ENCODE measurements around the gene MEGF8. TPM values are rescaled to one million over a fixed set of nuclear protein-coding genes. Genes with fewer than 3 reads are reported as not detected.

MEGF8 gene
- total and polyA plus RNA-seq, 5 experiments from 2014 or later = 0.23 to 10.2 (median 0.57) TPM

- Mint-ChIP-seq H3K27ac (no peak overlapping the region), H3K36me3 (peaks cover under 1 to 6% (median 1%) of the 10 kb centered on the region in 3 donors), H3K4me1 (peaks cover 0 to 18% (median under 1%) of the 10 kb centered on the region in 4 donors), H3K9me3 (no peaks in the 10 kb centered on the region), H3K4me3 (no peak overlapping the region), H3K27me3 (no peaks in the 10 kb centered on the region)
- DNase-seq = no peak
- POLR2A ChIA-PET = no interaction called here
- no peak for ATAC-seq
Observed at GRCh38 chr19:42368765-42369164, 43.3 kb downstream of the MEGF8 start.

- Mint-ChIP-seq H3K27ac (no peak overlapping the region), H3K36me3 (no peaks in the 10 kb centered on the region), H3K4me1 (peaks cover 0 to 10% (median 0%) of the 10 kb centered on the region in 4 donors), H3K9me3 (no peaks in the 10 kb centered on the region), H3K4me3 (peak overlapping the region in 1 of 10 donors; percentile 20), H3K27me3 (no peaks in the 10 kb centered on the region)
- no peak for ATAC-seq
- DNase-seq = no peak
- POLR2A ChIA-PET = no interaction called here
Observed at GRCh38 chr19:42369433-42370067, 44.1 kb downstream of the MEGF8 start.

GRCh38 chr19:42370068-42370520, 44.7 kb downstream of the MEGF8 start:
- no peaks in the 10 kb centered on the region for H3K36me3 Mint-ChIP-seq
- ATAC-seq = no peak
- peaks cover 0 to 5% (median 0%) of the 10 kb centered on the region in 4 donors for H3K4me1 Mint-ChIP-seq
- H3K4me3 Mint-ChIP-seq = no peak overlapping the region
- H3K27ac Mint-ChIP-seq = no peak overlapping the region
- H3K27me3 Mint-ChIP-seq = no peaks in the 10 kb centered on the region
- H3K9me3 Mint-ChIP-seq = no peaks in the 10 kb centered on the region
- no peak for DNase-seq
- POLR2A ChIA-PET = no interaction called here

- no peaks in the 10 kb centered on the region for H3K9me3 Mint-ChIP-seq
- H3K36me3 Mint-ChIP-seq = no peaks in the 10 kb centered on the region
- ATAC-seq (no peak), DNase-seq (no peak)
- H3K4me3 Mint-ChIP-seq = no peak overlapping the region
- POLR2A ChIA-PET = interaction anchor here (0.5 kb wide), 1 partner anchor 992 kb away, joined by 6 read pairs; no protein-coding TSS in a partner anchor
- H3K4me1 Mint-ChIP-seq = peaks cover 0 to 2% (median 0%) of the 10 kb centered on the region in 4 donors
- no peaks in the 10 kb centered on the region for H3K27me3 Mint-ChIP-seq
- H3K27ac Mint-ChIP-seq = no peak overlapping the region
Observed at GRCh38 chr19:42370626-42371175, 45.3 kb downstream of the MEGF8 start.

DNA sequence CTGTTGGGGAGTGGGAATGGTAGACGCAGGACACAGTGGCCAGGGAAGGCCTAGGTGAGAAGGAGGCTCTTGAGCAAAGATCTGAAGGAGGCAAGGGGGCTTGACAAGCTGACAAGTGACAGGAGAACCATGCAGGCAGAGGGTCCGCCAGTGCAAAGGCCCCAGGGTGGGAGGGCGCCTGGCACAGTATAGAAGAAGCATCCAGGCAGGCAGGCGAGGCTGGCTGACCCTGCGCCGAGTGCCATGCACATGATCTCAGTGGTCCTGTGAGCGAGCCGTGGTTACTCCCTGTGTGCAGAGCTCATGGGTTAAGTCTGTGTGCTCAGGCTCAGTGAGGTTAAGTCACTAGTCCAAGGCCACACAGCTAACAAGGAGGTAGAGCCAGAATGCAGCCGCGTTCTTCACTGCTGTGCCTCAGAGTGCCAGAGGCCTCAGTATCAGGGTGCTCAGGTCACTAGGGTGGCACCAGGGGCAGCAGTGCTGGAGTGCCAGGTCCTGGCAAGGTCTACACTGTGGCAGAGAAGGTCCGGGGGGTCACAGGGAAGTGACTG, 49.5 kb downstream of the MEGF8 start:
- Mint-ChIP-seq H3K4me1 (peaks cover 0 to 4% (median 1%) of the 10 kb centered on the region in 4 donors), H3K27me3 (peaks cover 0 to 2% (median 0%) of the 10 kb centered on the region in 5 donors), H3K27ac (no peak overlapping the region), H3K36me3 (no peaks in the 10 kb centered on the region), H3K9me3 (no peaks in the 10 kb centered on the region), H3K4me3 (no peak overlapping the region)
- no peak for ATAC-seq
- no peak for DNase-seq
- POLR2A ChIA-PET = no interaction called here

GRCh38 chr19:42375415-42376176, 50.2 kb downstream of the MEGF8 start:
- ATAC-seq = no peak
- DNase-seq = no peak
- Mint-ChIP-seq H3K4me1 (peaks cover 0 to 4% (median 1%) of the 10 kb centered on the region in 4 donors), H3K4me3 (no peak overlapping the region), H3K36me3 (no peaks in the 10 kb centered on the region), H3K27me3 (peaks cover 0 to 3% (median 1%) of the 10 kb centered on the region in 5 donors), H3K9me3 (no peaks in the 10 kb centered on the region), H3K27ac (no peak overlapping the region)
- POLR2A ChIA-PET = no interaction called here

DNA sequence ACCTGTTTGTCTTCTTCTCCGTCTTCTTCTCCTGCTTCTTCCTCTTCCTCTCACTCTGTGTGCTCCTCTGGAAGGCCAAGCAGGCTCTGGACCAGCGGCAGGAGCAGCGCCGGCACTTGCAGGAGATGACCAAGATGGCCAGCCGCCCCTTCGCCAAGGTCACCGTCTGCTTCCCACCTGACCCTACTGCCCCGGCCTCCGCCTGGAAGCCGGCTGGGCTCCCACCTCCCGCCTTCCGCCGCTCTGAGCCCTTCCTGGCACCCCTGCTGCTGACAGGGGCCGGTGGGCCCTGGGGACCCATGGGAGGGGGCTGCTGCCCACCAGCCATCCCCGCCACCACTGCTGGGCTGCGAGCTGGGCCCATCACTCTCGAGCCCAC, 50.7 kb downstream of the MEGF8 start:
- peaks cover 0 to 4% (median 1%) of the 10 kb centered on the region in 4 donors for H3K4me1 Mint-ChIP-seq
- H3K36me3 Mint-ChIP-seq = no peaks in the 10 kb centered on the region
- DNase-seq (no peak), ATAC-seq (no peak)
- no peak overlapping the region for H3K27ac Mint-ChIP-seq
- H3K27me3 Mint-ChIP-seq = peaks cover 0 to 8% (median 2%) of the 10 kb centered on the region in 5 donors
- POLR2A ChIA-PET = no interaction called here
- H3K9me3 Mint-ChIP-seq = no peaks in the 10 kb centered on the region
- H3K4me3 Mint-ChIP-seq = no peak overlapping the region

DNA sequence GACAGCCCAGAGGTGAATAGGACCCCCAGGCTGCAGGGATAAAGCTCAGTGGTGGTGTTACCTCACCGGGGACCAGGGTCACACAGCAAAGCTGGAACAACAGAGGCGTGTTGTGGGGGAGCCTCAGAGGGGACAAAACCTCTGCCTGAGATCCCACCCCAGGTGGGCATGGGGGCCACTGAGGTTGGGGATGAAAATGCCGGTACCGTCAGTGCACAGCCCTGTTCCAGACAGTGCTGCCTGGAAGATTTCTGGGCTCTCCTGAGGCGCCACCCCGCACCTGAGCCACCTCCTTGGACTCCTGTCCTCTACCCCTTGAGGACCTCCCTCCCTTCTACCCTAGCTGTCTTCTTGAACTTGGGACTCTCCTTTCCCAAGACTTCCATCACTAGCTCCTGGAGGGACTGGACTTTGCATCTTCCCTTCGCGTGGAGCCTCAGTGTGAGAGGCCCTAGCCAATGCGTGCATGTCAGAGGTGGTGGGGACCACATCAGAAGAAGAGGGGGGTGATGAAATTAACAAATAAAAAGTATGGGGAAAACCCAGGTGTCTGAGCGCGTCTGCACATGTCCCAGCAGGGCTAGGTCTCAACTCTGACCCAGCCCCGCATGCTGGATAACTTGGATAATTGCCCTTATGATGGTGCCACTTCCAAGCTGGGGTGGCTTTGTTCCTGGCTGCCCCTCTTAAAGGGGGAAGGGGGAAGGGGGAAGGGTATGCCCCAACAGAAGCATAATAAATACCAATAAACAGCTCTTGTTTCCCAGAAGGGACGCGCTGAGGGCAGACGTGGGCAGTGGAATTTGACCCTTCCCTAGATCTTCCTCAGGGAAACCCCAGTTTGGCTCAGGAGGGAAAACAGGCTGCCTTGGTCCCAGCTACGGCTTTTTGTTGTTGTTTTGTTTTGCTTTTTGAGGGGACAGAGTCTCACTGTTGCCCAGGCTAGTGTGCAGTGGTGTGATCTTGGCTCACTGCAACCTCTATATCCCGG, 53.1 kb downstream of the MEGF8 start:
- Mint-ChIP-seq H3K27me3 (peaks cover 13 to 28% (median 18%) of the 10 kb centered on the region in 5 donors), H3K27ac (peak overlapping the region in 3 of 10 donors; percentile 9 to 61 (median 15)), H3K4me3 (no peak overlapping the region), H3K9me3 (no peaks in the 10 kb centered on the region), H3K4me1 (peaks cover 0 to 4% (median under 1%) of the 10 kb centered on the region in 4 donors), H3K36me3 (no peaks in the 10 kb centered on the region)
- DNase-seq (no peak), ATAC-seq (peak; percentile 30 to 70)
- POLR2A ChIA-PET = interaction anchor here (0.5 to 1.3 kb wide), 2 partner anchors 9 to 202 kb away, joined by 4 read pairs; no protein-coding TSS in a partner anchor

GRCh38 chr19:42380155-42380554, 54.7 kb downstream of the MEGF8 start:
- Mint-ChIP-seq H3K27ac (peak overlapping the region in 2 of 10 donors; percentile 25 to 70), H3K36me3 (no peaks in the 10 kb centered on the region), H3K4me1 (peaks cover 0 to 4% (median under 1%) of the 10 kb centered on the region in 4 donors), H3K9me3 (no peaks in the 10 kb centered on the region), H3K27me3 (peaks cover 13 to 30% (median 18%) of the 10 kb centered on the region in 5 donors), H3K4me3 (no peak overlapping the region)
- POLR2A ChIA-PET = interaction anchor here (0.7 kb wide), 1 partner anchor 13 kb away, joined by 3 read pairs; no protein-coding TSS in a partner anchor
- DNase-seq = no peak
- no peak for ATAC-seq

- DNase-seq (peak; percentile 41 to 79 (median 62)), ATAC-seq (peak; percentile 95 to 96)
- no peaks in the 10 kb centered on the region for H3K9me3 Mint-ChIP-seq
- H3K36me3 Mint-ChIP-seq = peaks cover 0 to 2% (median 0%) of the 10 kb centered on the region in 3 donors
- peaks cover 4 to 8% (median 8%) of the 10 kb centered on the region in 4 donors for H3K4me1 Mint-ChIP-seq
- POLR2A ChIA-PET = interaction anchor here (0.7 to 1.1 kb wide), 3 partner anchors 9 to 14 kb away, joined by 4 read pairs; no protein-coding TSS in a partner anchor
- peaks cover 32 to 55% (median 36%) of the 10 kb centered on the region in 5 donors for H3K27me3 Mint-ChIP-seq
- H3K27ac Mint-ChIP-seq = peak overlapping the region in 3 of 10 donors; percentile 15 to 63 (median 31)
- peak overlapping the region; percentile 34 to 80 (median 66) for H3K4me3 Mint-ChIP-seq
Observed at GRCh38 chr19:42386974-42387707, 61.7 kb downstream of the MEGF8 start.

GRCh38 chr19:42388851-42389489, 63.5 kb downstream of the MEGF8 start:
- Mint-ChIP-seq H3K4me1 (peaks cover 4 to 8% (median 8%) of the 10 kb centered on the region in 4 donors), H3K27me3 (peaks cover 23 to 41% (median 25%) of the 10 kb centered on the region in 5 donors), H3K36me3 (peaks cover 0 to 2% (median 0%) of the 10 kb centered on the region in 3 donors), H3K4me3 (no peak overlapping the region), H3K27ac (no peak overlapping the region), H3K9me3 (no peaks in the 10 kb centered on the region)
- DNase-seq (no peak), ATAC-seq (no peak)
- POLR2A ChIA-PET = no interaction called here

Data from naive thymus-derived CD8-positive, alpha-beta T cell (primary cell).